ENCODE data around the gene ZNF263.

GRCh38 chr16:3276679-3277078 is 6.6 kb upstream of the ZNF263 start:
- TF ChIP-seq ATF7 (IDR thresholded peaks at IDR 0.05) (no peak), ATF7 (CRISPR knock-in tag; IDR thresholded peaks at IDR 0.05) (no peak), ATF2 (CRISPR knock-in tag; IDR thresholded peaks at IDR 0.05) (no peak), SMC3 (IDR thresholded peaks at IDR 0.05; ENCODE audit: low read length) (no peak), BCLAF1 (IDR thresholded peaks at IDR 0.05) (no peak), ZNF274 (CRISPR knock-in tag; IDR thresholded peaks at IDR 0.05) (no peak), ZBTB8A (CRISPR knock-in tag; IDR thresholded peaks at IDR 0.05; ENCODE audit: borderline replicate concordance, low read depth) (no peak), FOXA3 (CRISPR knock-in tag; IDR thresholded peaks at IDR 0.05) (no peak), PHF21A (CRISPR knock-in tag; IDR thresholded peaks at IDR 0.05) (no peak), CTCF (CRISPR knock-in tag; IDR thresholded peaks at IDR 0.05) (no peak), ARID5B (CRISPR knock-in tag; IDR thresholded peaks at IDR 0.05) (no peak), HNRNPLL (IDR thresholded peaks at IDR 0.05; ENCODE audit: low read depth, low read length, poor library complexity, severe bottlenecking) (no peak), ZBTB49 (CRISPR knock-in tag; IDR thresholded peaks at IDR 0.05; ENCODE audit: borderline replicate concordance) (no peak), MEF2D (CRISPR knock-in tag; IDR thresholded peaks at IDR 0.05) (no peak), ETV6 (CRISPR knock-in tag; conservative IDR thresholded peaks at IDR 0.05) (no peak)

Measured in HepG2 (cell line).